ENCODE results near the gene TPRG1L.

DNA sequence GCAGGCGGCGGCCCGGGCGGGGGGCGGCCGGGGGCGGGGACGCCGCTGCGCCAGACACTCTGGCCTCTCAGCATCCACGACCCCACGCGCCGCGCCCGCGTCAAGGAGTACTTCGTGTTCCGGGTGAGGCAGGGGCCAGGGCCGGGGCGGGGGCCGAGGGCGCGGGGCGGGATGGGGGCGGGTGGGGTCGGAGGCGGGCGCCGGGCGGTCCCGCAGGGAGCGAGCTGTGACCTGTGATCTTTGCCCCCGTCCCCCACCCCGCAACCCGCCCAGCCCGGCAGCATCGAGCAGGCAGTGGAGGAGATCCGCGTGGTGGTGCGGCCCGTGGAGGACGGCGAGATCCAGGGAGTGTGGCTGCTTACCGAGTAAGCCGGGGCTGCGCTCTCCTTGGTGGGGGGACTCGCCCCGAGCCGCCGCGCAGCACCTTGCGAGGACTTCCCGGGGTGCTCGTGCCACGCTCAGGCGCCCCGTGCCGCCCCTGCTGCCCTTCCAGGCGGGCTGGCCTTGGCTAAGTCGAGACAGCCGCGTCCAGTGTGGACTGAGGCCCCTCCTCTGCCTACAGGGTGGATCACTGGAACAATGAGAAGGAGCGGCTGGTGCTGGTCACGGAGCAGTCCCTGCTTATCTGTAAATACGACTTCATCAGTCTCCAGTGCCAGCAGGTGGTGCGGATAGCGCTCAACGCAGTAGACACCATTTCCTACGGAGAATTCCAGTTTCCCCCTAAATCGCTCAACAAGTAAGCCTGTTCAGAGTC is 514 bp downstream of the TPRG1L start:
- TF ChIP-seq, protein P1, sequence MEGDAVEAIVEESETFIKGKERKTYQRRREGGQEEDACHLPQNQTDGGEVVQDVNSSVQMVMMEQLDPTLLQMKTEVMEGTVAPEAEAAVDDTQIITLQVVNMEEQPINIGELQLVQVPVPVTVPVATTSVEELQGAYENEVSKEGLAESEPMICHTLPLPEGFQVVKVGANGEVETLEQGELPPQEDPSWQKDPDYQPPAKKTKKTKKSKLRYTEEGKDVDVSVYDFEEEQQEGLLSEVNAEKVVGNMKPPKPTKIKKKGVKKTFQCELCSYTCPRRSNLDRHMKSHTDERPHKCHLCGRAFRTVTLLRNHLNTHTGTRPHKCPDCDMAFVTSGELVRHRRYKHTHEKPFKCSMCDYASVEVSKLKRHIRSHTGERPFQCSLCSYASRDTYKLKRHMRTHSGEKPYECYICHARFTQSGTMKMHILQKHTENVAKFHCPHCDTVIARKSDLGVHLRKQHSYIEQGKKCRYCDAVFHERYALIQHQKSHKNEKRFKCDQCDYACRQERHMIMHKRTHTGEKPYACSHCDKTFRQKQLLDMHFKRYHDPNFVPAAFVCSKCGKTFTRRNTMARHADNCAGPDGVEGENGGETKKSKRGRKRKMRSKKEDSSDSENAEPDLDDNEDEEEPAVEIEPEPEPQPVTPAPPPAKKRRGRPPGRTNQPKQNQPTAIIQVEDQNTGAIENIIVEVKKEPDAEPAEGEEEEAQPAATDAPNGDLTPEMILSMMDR (IDR thresholded peaks at IDR 0.05; ENCODE audit: low read length), result no peak
- no peak for TF ChIP-seq EZH2 (IDR thresholded peaks at IDR 0.05; ENCODE audit: borderline replicate concordance, low read length)

Data from OCI-LY1 (cell line).